PFSK-1 (cell line): ENCODE measurements around the gene SEPTIN2.

Experiments
- POLR2AphosphoS5 ChIP-seq: IDR thresholded peaks from 2 replicates; pipeline ENCODE4 v1.6.1; 2012; ENCODE audit warnings: low read depth, mild to moderate bottlenecking, control low read depth, low read length, moderate library complexity
- SIN3A ChIP-seq: IDR thresholded peaks from 2 replicates; pipeline ENCODE4 v1.6.1; 2012; ENCODE audit warnings: mild to moderate bottlenecking, low read length, moderate library complexity, borderline replicate concordance; ENCODE audit not compliant: insufficient read depth

DNA sequence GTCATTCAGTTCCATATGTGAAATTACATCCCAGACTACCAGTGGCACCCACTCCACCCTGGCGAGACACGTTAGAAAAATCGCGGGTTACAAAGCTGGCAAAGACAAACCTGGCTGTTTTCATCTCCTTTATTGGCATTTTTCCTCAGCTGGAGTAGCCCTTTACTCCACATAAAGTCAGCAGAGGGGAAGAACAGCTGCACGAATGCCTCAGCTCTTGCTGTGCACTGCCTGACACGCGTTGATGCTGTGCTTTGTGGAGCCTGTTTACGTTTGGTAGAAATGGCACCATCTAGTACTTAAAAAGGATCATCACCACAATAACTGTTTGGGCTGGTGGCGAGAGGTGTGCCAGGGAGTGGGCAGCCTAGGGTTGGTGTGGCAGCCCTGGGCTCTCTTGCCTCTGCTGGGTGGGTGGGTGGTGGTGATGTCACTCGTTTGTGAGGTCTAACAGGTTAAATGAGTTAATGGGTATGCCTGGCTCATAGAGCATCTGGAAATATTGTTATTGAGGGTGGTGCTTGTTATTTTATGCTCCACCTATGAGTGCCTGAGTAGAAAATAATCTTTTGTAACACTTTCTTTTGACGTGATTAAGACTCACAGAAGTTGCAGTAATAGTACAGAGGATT is 56.8 kb downstream of the SEPTIN2 start:
- TF ChIP-seq POLR2AphosphoS5 (no peak), SIN3A (no peak)
